CD4-positive, alpha-beta T cell (primary cell): ENCODE results near the gene TMEM164. TPM values are rescaled to one million over a fixed set of nuclear protein-coding genes. Genes with fewer than 3 reads are reported as not detected.
"Not testable (repeated sequence)": the region's sequence is repeated elsewhere in the genome, so short reads cannot be mapped to it uniquely, and the experiment has no call there.

Experiments
- ATAC-seq: fragments of 200-7000 bp; cut with Tn5 transposase; one replicate; pipeline ENCODE4 v1.10.0; 2022; ENCODE audit warnings: mild to moderate bottlenecking; ENCODE audit not compliant: poor library complexity
- CTCF ChIA-PET: fragments of 350-600 bp; sonication (Branson Sonifier 250); formaldehyde crosslinking; loops from one replicate; lab custom pipeline; 2021; ENCODE audit warnings: antibody characterized with exemption, inconsistent platforms; lab: Charles Lee
- POLR2A ChIA-PET: fragments of 350-600 bp; sonication (Branson Sonifier 250); formaldehyde crosslinking; loops from one replicate; lab custom pipeline; 2021; ENCODE audit warnings: antibody characterized with exemption, inconsistent platforms; lab: Charles Lee
- DNase-seq, 14 experiments: peaks; one replicate each; pipeline ENCODE4 v3.0.0-alpha.2; 2013 to 2020; ENCODE audit warnings: mixed read lengths in 2 of 14
- H3K27ac ChIP-seq, 2 donors: one replicate each; pipeline versions ENCODE4 v1.5.1 to v1.7.0; 2013; ENCODE audit warnings: low read length in 2 of 2, low read depth in 1 of 2, mild to moderate bottlenecking in 1 of 2
- H3K27me3 ChIP-seq, 2 experiments: 1 replicate in 1 of 2; 2 replicates in 1 of 2; pipeline versions ENCODE4 v1.6.1 to v1.7.0; 2013; ENCODE audit warnings: low read length in 2 of 2, control low read depth in 1 of 2, mild to moderate bottlenecking in 1 of 2, moderate library complexity in 1 of 2; ENCODE audit not compliant: insufficient read depth in 2 of 2, control insufficient read depth in 1 of 2
- H3K36me3 ChIP-seq: one replicate; pipeline ENCODE4 v1.6.1; 2013; ENCODE audit warnings: low read length, control low read depth; ENCODE audit not compliant: insufficient read depth
- H3K4me1 ChIP-seq: one replicate; pipeline ENCODE4 v1.6.1; 2013; ENCODE audit warnings: low read length, control low read depth; ENCODE audit not compliant: insufficient read depth
- H3K4me3 ChIP-seq: one replicate; pipeline ENCODE4 v1.5.1; 2013; ENCODE audit warnings: mild to moderate bottlenecking, low read length, moderate library complexity
- H3K9me3 ChIP-seq, 2 experiments: 1 replicate in 1 of 2; 2 replicates in 1 of 2; pipeline versions ENCODE4 v1.6.1 to v1.7.0; 2013; ENCODE audit warnings: low read length in 2 of 2, mild to moderate bottlenecking in 2 of 2, control low read depth in 1 of 2, moderate library complexity in 1 of 2; ENCODE audit not compliant: control insufficient read depth in 1 of 2, insufficient read depth in 1 of 2
- H3K27ac Mint-ChIP-seq: one replicate; pipeline ENCODE4 v1.8.0; 2020; ENCODE audit warnings: mixed read lengths
- H3K27me3 Mint-ChIP-seq: one replicate; pipeline ENCODE4 v1.8.0; 2021; ENCODE audit warnings: mixed read lengths
- H3K36me3 Mint-ChIP-seq: one replicate; pipeline ENCODE4 v1.8.0; 2021; ENCODE audit warnings: low read depth, mixed read lengths
- H3K4me1 Mint-ChIP-seq: one replicate; pipeline ENCODE4 v1.8.0; 2021; ENCODE audit warnings: low read depth, mixed read lengths
- H3K4me3 Mint-ChIP-seq: one replicate; pipeline ENCODE4 v1.8.0; 2020; ENCODE audit warnings: mild to moderate bottlenecking, mixed read lengths
- H3K9me3 Mint-ChIP-seq: one replicate; pipeline ENCODE4 v1.8.0; 2020; ENCODE audit warnings: mixed read lengths
- intact Hi-C, 2 experiments: fragments of 100-400 bp; cut with DNase I in 1 of 2; cut with micrococcal nuclease in 1 of 2; formaldehyde crosslinking; loops; one replicate each; pipeline versions ENCODE4 v1.15.1 to v1.9.0; 2023 to 2025; cut with DNase I, micrococcal nuclease
- total RNA-seq, 174 experiments: library from RNA in 2 of 174; stranded (reverse) in 2 of 174; gene quantifications; one replicate each; pipeline ENCODE4 v1.2.3 and lab custom pipeline; 2021 to 2026
- TF ChIP-seq, protein P1 (sequence below): fragments of 200-600 bp; IDR thresholded peaks from one replicate; pipeline ENCODE4 v1.8.0; 2022; ENCODE audit warnings: antibody characterized with exemption, mild to moderate bottlenecking

TMEM164 gene
- total RNA-seq, 2 experiments from 2014 or later: 11.1 to 13.4 TPM

DNA sequence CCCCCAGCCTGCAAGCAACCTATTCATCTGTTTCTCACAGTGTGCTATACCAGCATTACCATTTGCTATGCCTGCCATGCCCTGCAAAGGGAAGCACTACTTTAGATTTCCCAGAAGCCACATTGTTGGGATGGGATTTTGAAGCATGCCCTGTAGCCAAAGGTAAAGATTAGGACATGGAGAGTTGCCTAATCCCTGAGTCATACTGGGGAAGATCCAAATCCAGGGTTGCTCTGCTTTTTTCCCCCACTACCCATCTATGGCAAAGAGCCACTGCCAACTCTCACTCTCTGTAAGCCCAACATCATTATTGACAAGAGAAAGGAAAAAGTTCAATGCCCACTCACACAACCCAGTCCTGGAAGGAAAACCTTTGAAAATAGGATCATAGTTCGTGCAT lies 36.7 kb upstream of the TMEM164 start:
- no peak overlapping the region for H3K27ac ChIP-seq
- Mint-ChIP-seq H3K4me1 (no peaks in the 10 kb centered on the region), H3K27ac (no peak overlapping the region), H3K4me3 (no peak overlapping the region), H3K9me3 (no peaks in the 10 kb centered on the region), H3K27me3 (no peaks in the 10 kb centered on the region), H3K36me3 (no peaks in the 10 kb centered on the region)
- no peak for ATAC-seq
- H3K4me3 ChIP-seq: no peak overlapping the region
- POLR2A ChIA-PET: no interaction called here
- H3K27me3 ChIP-seq: no peaks in the 10 kb centered on the region
- no peaks in the 10 kb centered on the region for H3K36me3 ChIP-seq
- H3K9me3 ChIP-seq: no peaks in the 10 kb centered on the region
- DNase-seq: no peak
- intact Hi-C loops: no loop called here
- no peaks in the 10 kb centered on the region for H3K4me1 ChIP-seq
- CTCF ChIA-PET: no interaction called here
- TF ChIP-seq, protein P1, sequence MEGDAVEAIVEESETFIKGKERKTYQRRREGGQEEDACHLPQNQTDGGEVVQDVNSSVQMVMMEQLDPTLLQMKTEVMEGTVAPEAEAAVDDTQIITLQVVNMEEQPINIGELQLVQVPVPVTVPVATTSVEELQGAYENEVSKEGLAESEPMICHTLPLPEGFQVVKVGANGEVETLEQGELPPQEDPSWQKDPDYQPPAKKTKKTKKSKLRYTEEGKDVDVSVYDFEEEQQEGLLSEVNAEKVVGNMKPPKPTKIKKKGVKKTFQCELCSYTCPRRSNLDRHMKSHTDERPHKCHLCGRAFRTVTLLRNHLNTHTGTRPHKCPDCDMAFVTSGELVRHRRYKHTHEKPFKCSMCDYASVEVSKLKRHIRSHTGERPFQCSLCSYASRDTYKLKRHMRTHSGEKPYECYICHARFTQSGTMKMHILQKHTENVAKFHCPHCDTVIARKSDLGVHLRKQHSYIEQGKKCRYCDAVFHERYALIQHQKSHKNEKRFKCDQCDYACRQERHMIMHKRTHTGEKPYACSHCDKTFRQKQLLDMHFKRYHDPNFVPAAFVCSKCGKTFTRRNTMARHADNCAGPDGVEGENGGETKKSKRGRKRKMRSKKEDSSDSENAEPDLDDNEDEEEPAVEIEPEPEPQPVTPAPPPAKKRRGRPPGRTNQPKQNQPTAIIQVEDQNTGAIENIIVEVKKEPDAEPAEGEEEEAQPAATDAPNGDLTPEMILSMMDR: no peak

DNA sequence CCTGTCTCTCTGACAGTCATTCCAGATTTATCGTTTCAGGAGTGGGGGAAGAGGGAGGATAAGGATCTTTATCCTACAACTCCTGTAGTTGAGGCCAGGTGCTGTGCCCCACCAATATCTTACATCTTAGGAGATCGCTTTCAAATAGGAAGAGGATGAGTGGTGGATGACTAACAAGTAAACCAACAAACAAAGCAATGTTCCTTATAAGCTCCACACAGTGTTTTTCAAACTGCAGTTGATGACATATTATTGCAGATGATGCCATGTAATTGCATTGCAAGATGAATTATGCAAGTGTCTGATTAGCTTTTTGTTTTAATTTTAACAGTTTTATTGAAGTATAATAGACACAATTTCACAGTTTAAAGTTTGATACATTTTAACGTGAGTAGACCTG lies 35.8 kb upstream of the TMEM164 start:
- ChIA-PET POLR2A (no interaction called here), CTCF (no interaction called here)
- TF ChIP-seq, protein P1: no peak
- Histone ChIP-seq H3K27ac (no peak overlapping the region), H3K4me3 (no peak overlapping the region), H3K27me3 (no peaks in the 10 kb centered on the region), H3K4me1 (no peaks in the 10 kb centered on the region), H3K36me3 (no peaks in the 10 kb centered on the region), H3K9me3 (no peaks in the 10 kb centered on the region)
- Mint-ChIP-seq H3K4me1 (no peaks in the 10 kb centered on the region), H3K9me3 (no peaks in the 10 kb centered on the region), H3K27me3 (no peaks in the 10 kb centered on the region), H3K36me3 (no peaks in the 10 kb centered on the region), H3K27ac (no peak overlapping the region), H3K4me3 (no peak overlapping the region)
- no peak for DNase-seq
- no peak for ATAC-seq
- intact Hi-C loops: no loop called here

DNA sequence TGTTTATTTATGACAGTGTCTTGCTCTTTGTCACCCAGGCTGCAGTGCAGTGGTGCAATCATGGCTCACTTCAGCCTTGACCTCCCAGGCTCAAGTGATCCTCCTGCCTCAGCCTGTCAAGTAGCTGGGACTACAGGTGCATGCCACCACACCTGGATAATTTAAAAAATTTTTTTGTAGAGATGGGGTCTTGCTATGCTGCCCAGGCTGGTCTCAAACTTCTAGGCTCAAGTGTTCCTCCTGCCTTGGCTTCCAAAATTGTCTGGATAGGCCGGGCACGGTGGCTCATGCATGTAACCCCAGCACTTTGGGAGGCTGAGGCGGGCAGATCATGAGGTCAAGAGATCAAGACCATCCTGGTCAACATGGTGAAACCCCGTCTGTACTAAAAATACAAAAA lies 32.1 kb upstream of the TMEM164 start:
- H3K27me3 Mint-ChIP-seq, H3K36me3 Mint-ChIP-seq, DNase-seq, H3K4me3 Mint-ChIP-seq, CTCF ChIA-PET, H3K9me3 ChIP-seq, H3K4me1 ChIP-seq, ATAC-seq, H3K4me3 ChIP-seq, H3K27me3 ChIP-seq, H3K27ac ChIP-seq, H3K27ac Mint-ChIP-seq, H3K36me3 ChIP-seq, H3K9me3 Mint-ChIP-seq, H3K4me1 Mint-ChIP-seq: not testable (repeated sequence)
- POLR2A ChIA-PET: interaction anchor here (0.7 kb wide), 1 partner anchor 9 kb away, joined by 3 read pairs; no protein-coding TSS in a partner anchor
- intact Hi-C loops: loop anchor here in 1 of 2 experiments (5.0 kb wide), 1 partner anchor 56 kb away; no protein-coding TSS in a partner anchor
